Heart right ventricle (tissue), 16 donors: ENCODE measurements around the gene MYB. TPM values are rescaled to one million over a fixed set of nuclear protein-coding genes. Genes with fewer than 3 reads are reported as not detected.
A peak's percentile ranks its signal among the peaks of the same experiment; 100 is the strongest.

Source experiments
- ATAC-seq, 8 donors: fragments of 200-7000 bp; cut with Tn5 transposase; one replicate each; pipeline ENCODE4 v1.9.1; 2020; ENCODE audit warnings: mild to moderate bottlenecking in 8 of 8, moderate library complexity in 8 of 8, moderate number of reproducible peaks in 1 of 8
- DNase-seq, 2 donors: peaks; one replicate each; pipeline ENCODE4 v3.0.0-alpha.2; 2020
- H3K27ac ChIP-seq, 10 donors: fragments of 200-600 bp; sonication (generic) in 2 of 10; one replicate each; pipeline versions ENCODE4 v1.5.0 to v1.8.0; 2020 to 2022; ENCODE audit warnings: mild to moderate bottlenecking in 3 of 10
- H3K27me3 ChIP-seq, 7 donors: fragments of 200-600 bp; one replicate each; pipeline ENCODE4 v1.8.0; 2021 to 2022; ENCODE audit warnings: mild to moderate bottlenecking in 2 of 7
- H3K36me3 ChIP-seq, 9 donors: fragments of 200-600 bp; sonication (generic) in 1 of 9; one replicate each; pipeline versions ENCODE4 v1.5.0 to v1.8.0; 2020 to 2022; ENCODE audit warnings: mild to moderate bottlenecking in 2 of 9
- H3K4me1 ChIP-seq, 9 donors: fragments of 200-600 bp; sonication (generic) in 1 of 9; one replicate each; pipeline versions ENCODE4 v1.5.0 to v1.8.0; 2020 to 2022; ENCODE audit warnings: mild to moderate bottlenecking in 4 of 9
- H3K4me3 ChIP-seq, 10 donors: fragments of 200-600 bp; sonication (generic) in 2 of 10; one replicate each; pipeline versions ENCODE4 v1.5.0 to v1.8.0; 2020 to 2022; ENCODE audit warnings: mild to moderate bottlenecking in 7 of 10, moderate library complexity in 2 of 10
- H3K9me3 ChIP-seq, 11 donors: fragments of 200-600 bp in 10 of 11; sonication (generic) in 2 of 11; one replicate each; pipeline versions ENCODE4 v1.5.0 to v1.8.0; 2013 to 2022; ENCODE audit warnings: mild to moderate bottlenecking in 2 of 11, control low read depth in 1 of 11, moderate library complexity in 1 of 11
- WGBS, 2 donors: extraction: QIAGEN DNeasy Blood & Tissue Kit; methylation state at CpG; one replicate each; pipeline ENCODE4 v1.1.7; 2013; ENCODE audit warnings: inconsistent platforms in 1 of 2; 5-methylcytosine and 5-hydroxymethylcytosine counted together
- intact Hi-C, 10 donors: fragments of 100-400 bp; cut with DNase I; formaldehyde crosslinking; loops; one replicate each; pipeline versions ENCODE4 v1.11.1 to v1.14.2; 2022
- polyA plus RNA-seq, 2 donors: library from polyadenylated mRNA; stranded (reverse); fragments of 200-250 nt; gene quantifications; one replicate each; pipeline ENCODE4 v1.2.3, GENCODE V29; 2013
- total RNA-seq, 10 donors: library from RNA; stranded (reverse); fragmentation: NEBNext Ultra II Directional in 3 of 10; extraction: Animal tissue kit (Norgen Biotek cat#: 25700) in 3 of 10; gene quantifications; one replicate each; pipeline versions ENCODE4 v1.2.1 to v1.2.4, GENCODE V29; 2021 to 2023
- TF ChIP-seq, protein P1 (sequence below), 9 donors: fragments of 200-600 bp; sonication (generic) in 2 of 9; IDR thresholded peaks; one replicate each; pipeline versions ENCODE4 v1.5.0 to v1.8.0; 2021 to 2022; ENCODE audit warnings: antibody characterized with exemption in 9 of 9, mild to moderate bottlenecking in 5 of 9, moderate library complexity in 1 of 9
- donor health status: Arrhythmogenic right ventricular cardiomyopathy.
- donor health status: ischemic (EF 13 %, LVEDD 7.1; RV severe dilation, severe dysfunction).
- donor health status: healthy with polysubstance abuse.
- donor health status: DM: no; HTN: yes; CAD: no.
- donor health status: DM: no; HTN: no; CAD: no.
- donor health status: ischemic (EF 25% LVEDD 6.9; RV normal size, moderate dysfunction).
- donor health status: ischemic (EF 25% LVEDD 5.7; RV mildly dilated, moderate dysfunction).
- donor health status: healthy.
- donor health status: DM: yes; HTN: yes; CAD: no.
- donor health status: Ischemic cardiomyopathy.
- donor health status: ischemic (EF 35%, LVEDD 5.7; RV mildly dilated, moderate dysfunction).
- donor health status: nonischemic (EF 11% LVEDD 7.7; RV severe dilation, severe dysfunction).
- donor health status: DM: yes; HTN: yes; CAD: no.
- donor health status: PGD.
- donor health status: ischemic (EF 29% LVEDD 5.4; RV normal size, mild dysfunction).
- donor health status: nonischemic (EF 23%, LVEDD 6.1; RV moderate dilation, normal function).

MYB gene
- total and polyA plus RNA-seq, 12 donors: 0.01 to 0.39 (median 0.13) TPM; not detected in 8

DNA sequence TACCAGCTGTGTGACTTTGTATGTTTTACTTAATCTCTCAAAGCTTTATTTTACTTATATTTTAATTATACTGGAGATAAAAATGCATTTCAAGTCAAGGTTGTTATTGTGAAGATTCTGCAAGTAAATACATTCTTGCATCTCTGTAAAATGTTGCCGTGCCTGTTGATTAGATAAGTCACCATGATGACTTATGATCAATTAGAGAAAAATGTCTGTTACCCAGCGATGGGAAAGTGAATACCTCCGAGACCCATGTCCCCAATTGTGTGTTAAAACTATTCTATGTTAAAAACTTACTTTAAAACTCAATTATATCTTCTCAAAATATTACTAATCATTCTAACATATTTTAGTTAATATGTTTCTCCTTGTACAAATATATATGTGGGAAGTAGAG is 39.9 kb downstream of the MYB start:
- WGBS, 2 donors: 82 to 85% methylated on average over 3 of the region's 3 CpGs
- TF ChIP-seq, protein P1, sequence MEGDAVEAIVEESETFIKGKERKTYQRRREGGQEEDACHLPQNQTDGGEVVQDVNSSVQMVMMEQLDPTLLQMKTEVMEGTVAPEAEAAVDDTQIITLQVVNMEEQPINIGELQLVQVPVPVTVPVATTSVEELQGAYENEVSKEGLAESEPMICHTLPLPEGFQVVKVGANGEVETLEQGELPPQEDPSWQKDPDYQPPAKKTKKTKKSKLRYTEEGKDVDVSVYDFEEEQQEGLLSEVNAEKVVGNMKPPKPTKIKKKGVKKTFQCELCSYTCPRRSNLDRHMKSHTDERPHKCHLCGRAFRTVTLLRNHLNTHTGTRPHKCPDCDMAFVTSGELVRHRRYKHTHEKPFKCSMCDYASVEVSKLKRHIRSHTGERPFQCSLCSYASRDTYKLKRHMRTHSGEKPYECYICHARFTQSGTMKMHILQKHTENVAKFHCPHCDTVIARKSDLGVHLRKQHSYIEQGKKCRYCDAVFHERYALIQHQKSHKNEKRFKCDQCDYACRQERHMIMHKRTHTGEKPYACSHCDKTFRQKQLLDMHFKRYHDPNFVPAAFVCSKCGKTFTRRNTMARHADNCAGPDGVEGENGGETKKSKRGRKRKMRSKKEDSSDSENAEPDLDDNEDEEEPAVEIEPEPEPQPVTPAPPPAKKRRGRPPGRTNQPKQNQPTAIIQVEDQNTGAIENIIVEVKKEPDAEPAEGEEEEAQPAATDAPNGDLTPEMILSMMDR (IDR thresholded peaks at IDR 0.05): no peak
- ATAC-seq: no peak

DNA sequence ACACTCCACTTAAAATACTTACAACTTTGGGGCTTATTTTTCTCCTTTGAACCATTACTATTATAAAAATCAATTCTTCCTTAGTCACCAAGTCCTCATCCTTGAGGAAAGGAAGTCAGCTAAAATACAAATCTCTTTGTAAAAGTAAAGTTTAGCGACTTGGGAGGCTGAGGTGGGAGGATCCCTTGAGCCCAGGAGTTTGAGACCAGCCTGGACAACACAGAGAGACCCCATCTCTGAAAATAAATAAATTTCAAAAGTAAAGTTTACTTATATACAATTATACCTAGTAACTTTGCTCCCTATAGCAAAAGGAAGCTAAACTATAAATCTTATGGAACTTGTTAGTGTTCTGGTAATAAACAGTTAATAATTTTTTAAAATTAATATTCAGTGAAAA is 40.4 kb downstream of the MYB start:
- no peak for ATAC-seq
- Histone ChIP-seq H3K36me3 (no peaks in the 10 kb centered on the region), H3K9me3 (no peaks in the 10 kb centered on the region), H3K4me3 (no peak overlapping the region), H3K27me3 (peaks cover 0 to 8% (median 0%) of the 10 kb centered on the region in 7 donors), H3K27ac (no peak overlapping the region), H3K4me1 (no peaks in the 10 kb centered on the region)
- intact Hi-C loops: no loop called here
- TF ChIP-seq, protein P1 (IDR thresholded peaks at IDR 0.05): no peak
- 83 to 84% methylated on average over 1 of the region's 1 CpG for WGBS, 2 donors
- no peak for DNase-seq

More for the DNA sequence above, 39.9 kb downstream of the MYB start:
- Histone ChIP-seq H3K27ac (no peak overlapping the region), H3K4me1 (no peaks in the 10 kb centered on the region), H3K9me3 (no peaks in the 10 kb centered on the region), H3K4me3 (no peak overlapping the region), H3K36me3 (no peaks in the 10 kb centered on the region), H3K27me3 (peaks cover 0 to 8% (median 0%) of the 10 kb centered on the region in 7 donors)
- intact Hi-C loops: no loop called here
- DNase-seq: no peak

DNA sequence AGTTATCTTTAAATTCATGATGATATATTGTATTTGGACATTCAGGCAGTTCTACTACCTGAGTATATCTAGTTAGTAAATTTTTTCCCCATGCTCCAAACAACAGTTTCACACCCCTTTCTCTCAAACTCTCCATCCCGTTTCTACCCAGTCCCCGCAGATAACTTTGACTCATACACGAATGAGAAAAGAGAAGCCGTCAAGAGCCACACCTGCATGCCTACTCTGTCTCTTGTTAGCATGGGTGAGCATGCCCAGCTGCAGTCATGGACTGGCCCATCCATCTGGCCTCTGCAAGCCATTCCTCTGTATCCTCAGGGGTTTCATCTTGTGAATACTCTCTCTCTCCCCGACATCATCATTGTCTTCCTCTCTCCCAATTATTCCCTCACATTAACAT is 41.5 kb downstream of the MYB start:
- no peaks in the 10 kb centered on the region for H3K36me3 ChIP-seq
- intact Hi-C loops: no loop called here
- DNase-seq: no peak
- H3K4me1 ChIP-seq: no peaks in the 10 kb centered on the region
- H3K27me3 ChIP-seq: peaks cover 0 to 8% (median 0%) of the 10 kb centered on the region in 7 donors
- H3K9me3 ChIP-seq: no peaks in the 10 kb centered on the region
- TF ChIP-seq, protein P1 (IDR thresholded peaks at IDR 0.05): no peak
- no peak overlapping the region for H3K4me3 ChIP-seq
- H3K27ac ChIP-seq: no peak overlapping the region
- no peak for ATAC-seq
- WGBS, 2 donors: 85 to 88% methylated on average over 5 of the region's 5 CpGs

DNA sequence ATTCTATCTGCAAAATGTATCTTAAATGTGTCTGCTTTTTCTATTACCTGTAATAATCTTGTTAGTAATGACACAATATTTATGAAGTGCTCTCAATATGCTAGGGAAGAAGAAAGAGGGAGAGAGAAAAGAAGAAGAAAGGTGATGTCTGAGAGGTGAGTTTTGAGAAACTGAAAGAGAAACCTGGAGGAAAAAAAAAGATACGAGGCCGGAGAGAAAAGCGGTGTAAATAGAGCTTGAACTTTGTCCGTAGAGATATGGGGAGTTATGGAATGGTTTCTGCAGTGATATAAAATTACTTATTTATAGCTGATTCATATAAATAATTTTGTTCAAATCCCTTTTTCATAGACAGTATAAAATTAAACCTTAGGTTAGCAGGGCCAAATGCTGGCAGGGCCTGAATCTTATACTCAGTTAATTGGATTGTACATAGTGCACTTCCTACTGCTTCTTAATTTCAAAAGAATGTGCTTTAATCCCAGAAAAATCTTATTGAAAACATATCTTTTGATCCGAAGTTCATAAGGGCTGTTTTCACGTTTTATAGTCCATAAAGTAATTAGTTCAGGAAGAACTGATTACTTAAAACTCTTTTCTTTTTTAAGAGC is 43.0 kb downstream of the MYB start:
- H3K27ac ChIP-seq: peak overlapping the region in 1 of 10 donors; percentile 33
- H3K4me1 ChIP-seq: no peaks in the 10 kb centered on the region
- TF ChIP-seq, protein P1 (IDR thresholded peaks at IDR 0.05): no peak
- 83% methylated on average over 6 of the region's 6 CpGs for WGBS, 2 donors
- H3K9me3 ChIP-seq: no peaks in the 10 kb centered on the region
- intact Hi-C loops: no loop called here
- peaks cover 0 to 8% (median 0%) of the 10 kb centered on the region in 7 donors for H3K27me3 ChIP-seq
- no peak overlapping the region for H3K4me3 ChIP-seq
- DNase-seq: no peak
- H3K36me3 ChIP-seq: no peaks in the 10 kb centered on the region
- ATAC-seq: no peak
